Sigmoid colon (tissue), 7 donors: ENCODE measurements around the gene PCDH12. TPM values are rescaled to one million over a fixed set of nuclear protein-coding genes. Genes with fewer than 3 reads are reported as not detected.
A peak's percentile ranks its signal among the peaks of the same experiment; 100 is the strongest.
"Not testable (repeated sequence)": the region's sequence is repeated elsewhere in the genome, so short reads cannot be mapped to it uniquely, and the experiment has no call there.

Experiments
- DNase-seq: peaks from one replicate; pipeline ENCODE4 v3.0.0-alpha.2; 2019
- H3K27ac ChIP-seq, 4 donors: fragments of 200-600 bp; sonication (generic); one replicate each; pipeline ENCODE4 v1.5.1; 2016 to 2019; ENCODE audit warnings: mild to moderate bottlenecking in 1 of 4
- H3K27me3 ChIP-seq, 3 donors: fragments of 200-600 bp; sonication (generic); one replicate each; pipeline ENCODE4 v1.5.1; 2019; ENCODE audit warnings: mild to moderate bottlenecking in 1 of 3
- H3K36me3 ChIP-seq, 4 donors: fragments of 200-600 bp; sonication (generic); one replicate each; pipeline ENCODE4 v1.5.1; 2016 to 2019
- H3K4me1 ChIP-seq, 4 donors: fragments of 200-600 bp; sonication (generic); one replicate each; pipeline ENCODE4 v1.5.1; 2017 to 2019
- H3K4me3 ChIP-seq, 4 donors: fragments of 200-600 bp; sonication (generic); one replicate each; pipeline ENCODE4 v1.5.1; 2017 to 2019; ENCODE audit warnings: mild to moderate bottlenecking in 2 of 4, moderate library complexity in 1 of 4
- H3K9me3 ChIP-seq, 4 donors: fragments of 200-600 bp in 3 of 4; sonication (generic) in 3 of 4; one replicate each; pipeline versions ENCODE4 v1.5.1 to v1.6.1; 2013 to 2019
- EP300 ChIP-seq, 4 donors: sonication (generic); formaldehyde crosslinking; IDR thresholded peaks; one replicate each; pipeline ENCODE4 v1.6.1; 2017; ENCODE audit warnings: antibody characterized with exemption in 4 of 4
- POLR2A ChIP-seq, 2 donors: fragments of 450-650 bp; IDR thresholded peaks; one replicate each; pipeline ENCODE4 v1.6.1; 2016; ENCODE audit warnings: antibody characterized with exemption in 2 of 2, mild to moderate bottlenecking in 2 of 2, moderate library complexity in 2 of 2
- POLR2AphosphoS5 ChIP-seq, 4 donors: sonication (generic); formaldehyde crosslinking; IDR thresholded peaks; one replicate each; pipeline ENCODE4 v1.6.1; 2017; ENCODE audit warnings: antibody characterized with exemption in 4 of 4
- WGBS, 2 donors: extraction: QIAGEN DNeasy Blood & Tissue Kit; methylation state at CpG; one replicate each; pipeline ENCODE4 v1.1.7; 2013; 5-methylcytosine and 5-hydroxymethylcytosine counted together
- intact Hi-C: fragments of 100-400 bp; cut with DNase I; formaldehyde crosslinking; loops from one replicate; pipeline ENCODE4 v1.15.1; 2023
- polyA plus RNA-seq, 3 donors: library from polyadenylated mRNA; stranded (reverse); fragments of 200-250 nt; gene quantifications; one replicate each; pipeline ENCODE4 v1.2.3, GENCODE V29; 2013
- total RNA-seq, 4 donors: library from RNA; depleted of rRNA; stranded (reverse); fragments of >200 nt; gene quantifications; one replicate each; pipeline ENCODE4 v1.1.0, GENCODE V29; 2016
- TF ChIP-seq, protein P1 (sequence below), 4 experiments: fragments of 450-650 bp in 3 of 4; fragments of 200-600 bp in 1 of 4; IDR thresholded peaks; one replicate each; pipeline ENCODE4 v1.5.1; 2016 to 2019; ENCODE audit warnings: antibody characterized with exemption in 4 of 4, mild to moderate bottlenecking in 3 of 4, moderate library complexity in 2 of 4
- donor health status: healthy with polysubstance abuse.
- donor health status: Bipolar disorder and iron deficiency.
- donor health status: healthy.

The PCDH12 gene
- total and polyA plus RNA-seq, 7 donors: 0.23 to 6.2 (median 0.69) TPM

DNA sequence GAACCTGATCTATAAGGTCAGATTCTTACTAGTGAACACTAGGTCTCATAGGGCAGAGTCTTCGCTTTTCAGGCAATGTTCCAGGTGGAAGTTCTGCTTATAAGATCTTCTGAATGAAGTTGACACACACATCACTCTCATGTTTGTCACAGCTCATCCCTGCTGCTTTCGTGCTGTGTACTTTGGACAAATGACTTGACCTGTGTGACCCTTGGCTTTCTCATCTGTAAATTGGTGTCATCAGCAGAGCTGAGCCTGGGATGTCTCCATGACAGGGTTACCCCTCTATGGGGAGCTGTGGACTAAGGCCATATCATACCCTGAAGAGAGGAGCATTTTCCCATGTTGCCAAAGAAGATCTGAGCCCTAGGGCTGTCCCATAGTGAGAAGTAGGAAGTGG is 31.6 kb downstream of the PCDH12 start:
- intact Hi-C loops: no loop called here

GRCh38 chr5:141923448-141924313 is 34.3 kb downstream of the PCDH12 start, which contains the start of gene DELE1:
DELE1 (plus strand) TSS chr5:141923871; CDS start chr5:141923942, 71 bp downstream.
- WGBS, 2 donors: 0% methylated on average over 53 of the region's 53 CpGs
- Histone ChIP-seq H3K27ac (peak within 1 kb of the TSS; percentile 92 to 96 (median 92)), H3K4me3 (peak within 1 kb of the TSS; percentile 61 to 70 (median 66)), H3K4me1 (peaks cover 0 to 21% (median 15%) of the 10 kb centered on the region in 4 donors), H3K27me3 (no peaks in the 10 kb centered on the region), H3K36me3 (peaks cover 22 to 39% (median 35%) of the 10 kb centered on the region in 4 donors), H3K9me3 (no peaks in the 10 kb centered on the region)
- DNase-seq: peak; percentile 97
- intact Hi-C loops: loop anchor here (2.0 to 5.0 kb wide), 3 partner anchors 44 to 75 kb away; partner anchors contain the start of genes PCDH1 and RNF14
- peak; percentile 77 to 90 for TF ChIP-seq POLR2A (IDR thresholded peaks at IDR 0.05)
- TF ChIP-seq, protein P1, sequence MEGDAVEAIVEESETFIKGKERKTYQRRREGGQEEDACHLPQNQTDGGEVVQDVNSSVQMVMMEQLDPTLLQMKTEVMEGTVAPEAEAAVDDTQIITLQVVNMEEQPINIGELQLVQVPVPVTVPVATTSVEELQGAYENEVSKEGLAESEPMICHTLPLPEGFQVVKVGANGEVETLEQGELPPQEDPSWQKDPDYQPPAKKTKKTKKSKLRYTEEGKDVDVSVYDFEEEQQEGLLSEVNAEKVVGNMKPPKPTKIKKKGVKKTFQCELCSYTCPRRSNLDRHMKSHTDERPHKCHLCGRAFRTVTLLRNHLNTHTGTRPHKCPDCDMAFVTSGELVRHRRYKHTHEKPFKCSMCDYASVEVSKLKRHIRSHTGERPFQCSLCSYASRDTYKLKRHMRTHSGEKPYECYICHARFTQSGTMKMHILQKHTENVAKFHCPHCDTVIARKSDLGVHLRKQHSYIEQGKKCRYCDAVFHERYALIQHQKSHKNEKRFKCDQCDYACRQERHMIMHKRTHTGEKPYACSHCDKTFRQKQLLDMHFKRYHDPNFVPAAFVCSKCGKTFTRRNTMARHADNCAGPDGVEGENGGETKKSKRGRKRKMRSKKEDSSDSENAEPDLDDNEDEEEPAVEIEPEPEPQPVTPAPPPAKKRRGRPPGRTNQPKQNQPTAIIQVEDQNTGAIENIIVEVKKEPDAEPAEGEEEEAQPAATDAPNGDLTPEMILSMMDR (IDR thresholded peaks at IDR 0.05): no peak
- TF ChIP-seq POLR2AphosphoS5 (IDR thresholded peaks at IDR 0.05): peak; percentile 82 to 91 (median 88)

More for the DNA sequence above, 31.6 kb downstream of the PCDH12 start:
- peaks cover 0 to 21% (median 15%) of the 10 kb centered on the region in 4 donors for H3K4me1 ChIP-seq
- no peak for TF ChIP-seq EP300 (IDR thresholded peaks at IDR 0.05)
- TF ChIP-seq, protein P1 (IDR thresholded peaks at IDR 0.05): no peak
- no peak for TF ChIP-seq POLR2A (IDR thresholded peaks at IDR 0.05)
- no peak for TF ChIP-seq POLR2AphosphoS5 (IDR thresholded peaks at IDR 0.05)
- H3K9me3 ChIP-seq: no peaks in the 10 kb centered on the region
- no peak overlapping the region for H3K27ac ChIP-seq
- H3K4me3 ChIP-seq: no peak overlapping the region
- H3K36me3 ChIP-seq: peaks cover 45 to 67% (median 61%) of the 10 kb centered on the region in 4 donors
- DNase-seq: peak; percentile 10
- H3K27me3 ChIP-seq: no peaks in the 10 kb centered on the region
- WGBS, 2 donors: 81 to 91% methylated on average over 2 of the region's 2 CpGs

GRCh38 chr5:141922827-141923447 is 35.1 kb downstream of the PCDH12 start:
- intact Hi-C loops: loop anchor here (2.0 to 5.0 kb wide), 3 partner anchors 44 to 74 kb away; partner anchors contain the start of genes PCDH1 and RNF14

GRCh38 chr5:141920771-141921170 is 37.2 kb downstream of the PCDH12 start:
- H3K4me1 ChIP-seq: peaks cover 0 to 21% (median 15%) of the 10 kb centered on the region in 4 donors
- H3K9me3 ChIP-seq: no peaks in the 10 kb centered on the region
- intact Hi-C loops: loop anchor here (5.0 kb wide), 2 partner anchors 43 to 47 kb away; partner anchors contain the start of genes PCDH1 and RNF14
- WGBS, 2 donors: 90 to 96% methylated on average over 2 of the region's 2 CpGs
- DNase-seq: no peak
- no peak overlapping the region for H3K27ac ChIP-seq
- no peak overlapping the region for H3K4me3 ChIP-seq
- peaks cover 0 to 10% (median 9%) of the 10 kb centered on the region in 4 donors for H3K36me3 ChIP-seq
- TF ChIP-seq, protein P1 (IDR thresholded peaks at IDR 0.05): no peak
- TF ChIP-seq POLR2AphosphoS5 (IDR thresholded peaks at IDR 0.05) (no peak), POLR2A (IDR thresholded peaks at IDR 0.05) (no peak), EP300 (IDR thresholded peaks at IDR 0.05) (no peak)
- H3K27me3 ChIP-seq: no peaks in the 10 kb centered on the region

More at GRCh38 chr5:141922827-141923447, 35.1 kb downstream of the PCDH12 start:
- Histone ChIP-seq H3K27ac (peak overlapping the region; percentile 92 to 96 (median 92)), H3K4me3 (peak overlapping the region; percentile 61 to 70 (median 66)), H3K4me1 (peaks cover 0 to 21% (median 15%) of the 10 kb centered on the region in 4 donors), H3K36me3 (peaks cover 15 to 32% (median 29%) of the 10 kb centered on the region in 4 donors)
- 47 to 54% methylated on average over 28 of the region's 28 CpGs for WGBS, 2 donors
- H3K9me3 ChIP-seq, H3K27me3 ChIP-seq, DNase-seq: not testable (repeated sequence)
